Smooth muscle cell (in vitro differentiated cells): ENCODE results near the gene RAB11A. TPM values are rescaled to one million over a fixed set of nuclear protein-coding genes. Genes with fewer than 3 reads are reported as not detected.

Experiments
- DNase-seq: peaks from one replicate; lab custom pipeline; 2025; ENCODE audit not compliant: unreplicated experiment; lab: John Stamatoyannopoulos, UW
- H2AFZ ChIP-seq: fragments of 200-600 bp; sonication (generic); 2 replicates; pipeline ENCODE4 v1.6.0; 2016; ENCODE audit warnings: antibody characterized with exemption, low read depth, mild to moderate bottlenecking
- H3F3A ChIP-seq: fragments of 200-600 bp; sonication (generic); 2 replicates; pipeline ENCODE4 v1.6.0; 2017; ENCODE audit warnings: antibody characterized with exemption, low read depth
- H3K27ac ChIP-seq: fragments of 200-600 bp; sonication (generic); 2 replicates; pipeline ENCODE4 v1.5.1; 2016; ENCODE audit warnings: low read depth, mild to moderate bottlenecking
- H3K27me3 ChIP-seq: fragments of 200-600 bp; sonication (generic); 2 replicates; pipeline ENCODE4 v1.6.1; 2016; ENCODE audit warnings: low read depth, mild to moderate bottlenecking
- H3K36me3 ChIP-seq: fragments of 200-600 bp; sonication (generic); 2 replicates; pipeline ENCODE4 v1.5.1; 2016; ENCODE audit warnings: low read depth
- H3K4me1 ChIP-seq: fragments of 200-600 bp; sonication (generic); 2 replicates; pipeline ENCODE4 v1.5.1; 2016; ENCODE audit warnings: low read depth
- H3K4me2 ChIP-seq: fragments of 200-600 bp; sonication (generic); 2 replicates; pipeline ENCODE4 v1.6.0; 2016; ENCODE audit warnings: mild to moderate bottlenecking
- H3K4me3 ChIP-seq: fragments of 200-600 bp; sonication (generic); 2 replicates; pipeline ENCODE4 v1.5.1; 2016; ENCODE audit warnings: mild to moderate bottlenecking
- H3K79me2 ChIP-seq: fragments of 200-600 bp; sonication (generic); 2 replicates; pipeline ENCODE4 v1.6.0; 2016; ENCODE audit warnings: low read depth, mild to moderate bottlenecking
- H3K9ac ChIP-seq: fragments of 200-600 bp; sonication (generic); 2 replicates; pipeline ENCODE4 v1.6.0; 2016; ENCODE audit warnings: low read depth
- H3K9me3 ChIP-seq: fragments of 200-600 bp; sonication (generic); replicated peaks from 2 replicates; pipeline ENCODE4 v1.5.1; 2016; ENCODE audit warnings: low read depth
- H4K20me1 ChIP-seq: fragments of 200-600 bp; sonication (generic); 2 replicates; pipeline ENCODE4 v1.6.0; 2016; ENCODE audit warnings: low read depth
- WGBS: methylation state at CpG from one replicate; pipeline ENCODE4 v1.1.7; 2016; ENCODE audit warnings: low lambda C conversion rate; 5-methylcytosine and 5-hydroxymethylcytosine counted together
- polyA plus RNA-seq: library from polyadenylated mRNA; unstranded; fragments of >200 nt; fragmentation: Nextera tagmentation; extraction: Ambion mirVana; gene quantifications from 2 replicates; pipeline ENCODE4 v1.2.1, GENCODE V29; 2016
- total RNA-seq: library from RNA; depleted of rRNA; stranded (reverse); fragments of >200 nt; gene quantifications from 2 replicates; pipeline ENCODE4 v1.2.3, GENCODE V29; 2014
- TF ChIP-seq, protein P1 (sequence below): fragments of 200-600 bp; sonication (generic); IDR thresholded peaks from 2 replicates; pipeline ENCODE4 v1.5.1; 2017; ENCODE audit warnings: borderline replicate concordance, mild to moderate bottlenecking, antibody characterized with exemption; ENCODE audit not compliant: insufficient read depth, poor library complexity, severe bottlenecking

The RAB11A gene
- total and polyA plus RNA-seq, 2 experiments from 2014 or later, result 206 to 300 TPM

- no peaks in the 10 kb centered on the region for H3K79me2 ChIP-seq
- no peaks in the 10 kb centered on the region for H4K20me1 ChIP-seq
- peaks cover 6% of the 10 kb centered on the region for H3K4me1 ChIP-seq
- H3K4me2 ChIP-seq, result no peak overlapping the region
- H3K9me3 ChIP-seq, result no peaks in the 10 kb centered on the region
- H3F3A ChIP-seq, result no peaks in the 10 kb centered on the region
- no peak overlapping the region for H3K9ac ChIP-seq
- H3K27ac ChIP-seq, result no peak overlapping the region
- no peaks in the 10 kb centered on the region for H3K27me3 ChIP-seq
- no peaks in the 10 kb centered on the region for H3K36me3 ChIP-seq
- H2AFZ ChIP-seq, result no peak overlapping the region
- TF ChIP-seq, protein P1, sequence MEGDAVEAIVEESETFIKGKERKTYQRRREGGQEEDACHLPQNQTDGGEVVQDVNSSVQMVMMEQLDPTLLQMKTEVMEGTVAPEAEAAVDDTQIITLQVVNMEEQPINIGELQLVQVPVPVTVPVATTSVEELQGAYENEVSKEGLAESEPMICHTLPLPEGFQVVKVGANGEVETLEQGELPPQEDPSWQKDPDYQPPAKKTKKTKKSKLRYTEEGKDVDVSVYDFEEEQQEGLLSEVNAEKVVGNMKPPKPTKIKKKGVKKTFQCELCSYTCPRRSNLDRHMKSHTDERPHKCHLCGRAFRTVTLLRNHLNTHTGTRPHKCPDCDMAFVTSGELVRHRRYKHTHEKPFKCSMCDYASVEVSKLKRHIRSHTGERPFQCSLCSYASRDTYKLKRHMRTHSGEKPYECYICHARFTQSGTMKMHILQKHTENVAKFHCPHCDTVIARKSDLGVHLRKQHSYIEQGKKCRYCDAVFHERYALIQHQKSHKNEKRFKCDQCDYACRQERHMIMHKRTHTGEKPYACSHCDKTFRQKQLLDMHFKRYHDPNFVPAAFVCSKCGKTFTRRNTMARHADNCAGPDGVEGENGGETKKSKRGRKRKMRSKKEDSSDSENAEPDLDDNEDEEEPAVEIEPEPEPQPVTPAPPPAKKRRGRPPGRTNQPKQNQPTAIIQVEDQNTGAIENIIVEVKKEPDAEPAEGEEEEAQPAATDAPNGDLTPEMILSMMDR, result no peak
- H3K4me3 ChIP-seq, result no peak overlapping the region
- 64% methylated on average over 5 of the region's 5 CpGs for WGBS
- DNase-seq, result no peak
Measured at GRCh38 chr15:65839354-65839901, 29.9 kb upstream of the RAB11A start.

GRCh38 chr15:65839985-65840384 lies 29.3 kb upstream of the RAB11A start:
- no peaks in the 10 kb centered on the region for H3K27me3 ChIP-seq
- no peaks in the 10 kb centered on the region for H4K20me1 ChIP-seq
- no peaks in the 10 kb centered on the region for H3K9me3 ChIP-seq
- H2AFZ ChIP-seq, result no peak overlapping the region
- no peak overlapping the region for H3K9ac ChIP-seq
- no peak overlapping the region for H3K4me2 ChIP-seq
- no peak overlapping the region for H3K27ac ChIP-seq
- no peak overlapping the region for H3K4me3 ChIP-seq
- WGBS, result 82% methylated on average over 4 of the region's 4 CpGs
- TF ChIP-seq, protein P1, result no peak
- peaks cover 6% of the 10 kb centered on the region for H3K4me1 ChIP-seq
- H3F3A ChIP-seq, result no peaks in the 10 kb centered on the region
- no peak for DNase-seq
- no peaks in the 10 kb centered on the region for H3K36me3 ChIP-seq
- no peaks in the 10 kb centered on the region for H3K79me2 ChIP-seq

DNA sequence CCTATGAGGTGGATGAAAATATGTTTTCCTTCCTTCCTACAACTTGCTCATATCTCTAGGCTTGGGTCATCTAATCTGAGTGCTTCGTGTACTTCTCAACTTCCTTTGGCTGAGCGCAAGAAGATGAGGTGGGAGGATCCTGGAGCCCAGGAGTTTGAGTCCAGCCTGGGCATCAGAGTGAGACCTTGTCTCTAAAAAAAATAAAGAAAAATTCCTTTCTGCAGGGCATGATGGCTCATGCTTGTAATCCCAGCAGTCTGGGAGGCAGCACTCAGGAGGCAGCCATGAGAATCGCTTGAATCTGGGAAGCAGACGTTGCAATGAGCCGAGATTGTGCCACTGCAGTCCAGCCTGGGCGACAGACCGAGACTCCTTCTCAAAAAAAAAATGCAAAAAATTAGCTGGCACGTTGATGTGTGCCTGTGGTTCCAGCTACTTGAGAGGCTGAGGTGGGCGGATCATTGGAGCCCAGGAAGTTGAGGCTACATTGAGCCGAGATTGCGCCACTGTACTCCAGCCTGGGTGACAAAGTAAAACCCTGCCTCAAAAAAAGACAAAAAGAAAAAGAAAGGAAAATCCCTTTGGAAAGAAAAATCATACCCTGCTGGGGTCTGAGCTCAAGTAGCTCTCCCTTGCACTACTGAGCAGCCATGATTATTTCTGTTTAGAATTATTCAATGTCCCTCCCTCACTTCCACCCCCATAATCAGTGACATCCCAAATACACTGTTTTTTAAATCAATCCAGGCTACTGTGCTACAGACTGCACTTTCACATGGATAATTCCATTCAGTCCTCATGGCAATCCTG lies 28.0 kb upstream of the RAB11A start:
- peak overlapping the region; percentile 84 for H2AFZ ChIP-seq
- no peaks in the 10 kb centered on the region for H3K36me3 ChIP-seq
- H4K20me1 ChIP-seq, result no peaks in the 10 kb centered on the region
- no peaks in the 10 kb centered on the region for H3K27me3 ChIP-seq
- DNase-seq, result no peak
- peaks cover 6% of the 10 kb centered on the region for H3K4me1 ChIP-seq
- no peaks in the 10 kb centered on the region for H3K79me2 ChIP-seq
- peak overlapping the region; percentile 59 for H3K4me2 ChIP-seq
- TF ChIP-seq, protein P1, result no peak
- no peaks in the 10 kb centered on the region for H3K9me3 ChIP-seq
- WGBS, result 58% methylated on average over 11 of the region's 11 CpGs
- H3K27ac ChIP-seq, result peak overlapping the region; percentile 39
- H3F3A ChIP-seq, result no peaks in the 10 kb centered on the region
- no peak overlapping the region for H3K9ac ChIP-seq
- H3K4me3 ChIP-seq, result no peak overlapping the region
